Gastroesophageal sphincter (tissue), 4 donors: ENCODE data around the gene ZNF385A. TPM values are rescaled to one million over a fixed set of nuclear protein-coding genes. Genes with fewer than 3 reads are reported as not detected.

ENCODE experiments used
- ATAC-seq: fragments of 150-250 bp; one replicate; pipeline ENCODE4 v1.9.1; 2016; ENCODE audit warnings: mild to moderate bottlenecking, moderate library complexity
- H3K27ac ChIP-seq, 4 donors: fragments of 200-600 bp; sonication (generic) in 3 of 4; 1 replicate in 3 of 4; 2 replicates in 1 of 4; pipeline ENCODE4 v1.5.1; 2016 to 2019
- H3K27me3 ChIP-seq: fragments of 200-600 bp; sonication (generic); one replicate; pipeline ENCODE4 v1.5.1; 2019
- H3K36me3 ChIP-seq, 2 donors: fragments of 200-600 bp; sonication (generic); one replicate each; pipeline ENCODE4 v1.5.1; 2019; ENCODE audit warnings: control low read depth in 1 of 2
- H3K4me1 ChIP-seq, 3 donors: fragments of 200-600 bp; sonication (generic); 1 replicate in 2 of 3; 2 replicates in 1 of 3; pipeline ENCODE4 v1.5.1; 2016 to 2019; ENCODE audit warnings: control low read depth in 2 of 3
- H3K4me3 ChIP-seq, 2 donors: fragments of 200-600 bp; sonication (generic); one replicate each; pipeline ENCODE4 v1.5.1; 2019; ENCODE audit warnings: mild to moderate bottlenecking in 1 of 2, moderate library complexity in 1 of 2
- H3K9me3 ChIP-seq, 3 donors: fragments of 200-600 bp; sonication (generic); one replicate each; pipeline ENCODE4 v1.5.1; 2017 to 2019; ENCODE audit warnings: control low read depth in 2 of 3
- EP300 ChIP-seq: sonication (generic); formaldehyde crosslinking; IDR thresholded peaks from one replicate; pipeline ENCODE4 v1.6.1; 2017; ENCODE audit warnings: antibody characterized with exemption, mild to moderate bottlenecking
- POLR2A ChIP-seq, 2 donors: fragments of 450-650 bp; IDR thresholded peaks; one replicate each; pipeline ENCODE4 v1.6.1; 2017; ENCODE audit warnings: antibody characterized with exemption in 2 of 2, mild to moderate bottlenecking in 2 of 2, moderate library complexity in 1 of 2
- POLR2AphosphoS5 ChIP-seq: sonication (generic); formaldehyde crosslinking; IDR thresholded peaks from one replicate; pipeline ENCODE4 v1.6.1; 2017; ENCODE audit warnings: antibody characterized with exemption
- WGBS, 2 donors: methylation state at CpG; one replicate each; pipeline ENCODE4 v1.1.5; 2018; ENCODE audit warnings: low coverage in 1 of 2; 5-methylcytosine and 5-hydroxymethylcytosine counted together
- total RNA-seq, 4 donors: library from RNA; depleted of rRNA; stranded (reverse); fragments of >200 nt; gene quantifications; one replicate each; pipeline ENCODE4 v1.1.0, GENCODE V29; 2016
- TF ChIP-seq, protein P1 (sequence below), 4 experiments: fragments of 200-600 bp in 2 of 4; fragments of 450-650 bp in 2 of 4; sonication (generic) in 1 of 4; IDR thresholded peaks; one replicate each; pipeline ENCODE4 v1.5.1; 2017 to 2019; ENCODE audit warnings: antibody characterized with exemption in 4 of 4, mild to moderate bottlenecking in 2 of 4, moderate library complexity in 2 of 4

Gene ZNF385A
- total RNA-seq, 4 donors from 2014 or later: 7.5 to 28.0 (median 19.5) TPM

DNA sequence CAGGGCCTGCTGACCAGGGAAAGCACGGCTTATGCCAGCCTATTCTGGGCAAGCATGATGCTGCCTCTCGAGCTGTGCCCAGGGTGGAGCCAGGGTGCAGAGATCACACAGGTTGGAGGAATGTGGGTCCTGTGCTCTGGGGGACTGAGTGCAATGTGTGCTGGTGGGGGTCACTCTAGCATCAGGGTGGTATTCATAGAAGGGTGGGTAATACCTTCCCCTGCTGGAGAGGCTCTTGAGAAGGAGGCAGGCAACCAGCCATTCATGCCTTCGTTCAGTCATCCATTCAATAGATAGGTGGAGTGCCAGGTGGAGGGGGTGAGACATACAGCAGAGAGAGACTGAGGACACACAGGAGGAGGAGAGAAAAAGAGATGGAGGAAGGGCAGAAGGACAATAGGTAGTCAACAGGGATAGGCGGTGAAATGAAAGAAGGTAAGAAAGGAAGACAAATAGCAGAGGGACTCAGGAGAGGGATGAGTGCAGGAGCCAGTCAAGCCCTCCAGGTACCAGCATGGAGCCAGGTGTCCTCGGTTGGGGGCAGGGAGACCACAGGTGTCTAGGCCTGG is 5.2 kb upstream of the ZNF385A start:
- Histone ChIP-seq H3K27ac (peak overlapping the region in 1 of 4 donors; percentile 66), H3K36me3 (peaks cover 0 to 16% of the 10 kb centered on the region in 2 donors), H3K9me3 (no peaks in the 10 kb centered on the region), H3K27me3 (no peaks in the 10 kb centered on the region), H3K4me3 (no peak overlapping the region), H3K4me1 (peaks cover 0 to 40% (median 10%) of the 10 kb centered on the region in 3 donors)
- TF ChIP-seq EP300: no peak
- ATAC-seq: no peak
- 84% methylated on average over 5 of the region's 5 CpGs; no CpG with 5 or more reads in 1 of the 2 donors for WGBS, 2 donors

DNA sequence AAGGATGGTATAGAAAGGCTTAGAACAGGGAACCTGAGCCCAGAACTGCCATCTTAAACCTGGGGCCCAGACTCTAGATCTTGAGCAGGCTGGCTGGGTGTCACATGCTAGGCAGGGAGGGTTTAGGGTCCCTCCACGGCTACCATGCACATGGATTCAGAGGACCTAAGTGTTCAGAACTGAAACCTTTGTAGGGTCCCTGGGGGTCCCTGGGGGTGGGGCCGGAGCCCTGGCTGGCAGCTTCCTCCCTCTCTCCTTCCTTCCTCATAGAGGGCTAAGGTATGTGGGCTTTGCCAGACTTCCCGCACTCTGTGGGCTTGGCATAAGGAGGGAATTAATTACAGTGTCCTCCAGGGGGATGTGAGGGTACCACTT is 4.6 kb upstream of the ZNF385A start:
- 100% methylated on average over 1 of the region's 3 CpGs; no CpG with 5 or more reads in 1 of the 2 donors for WGBS, 2 donors
- TF ChIP-seq EP300: no peak
- no peak for TF ChIP-seq POLR2AphosphoS5
- TF ChIP-seq, protein P1, sequence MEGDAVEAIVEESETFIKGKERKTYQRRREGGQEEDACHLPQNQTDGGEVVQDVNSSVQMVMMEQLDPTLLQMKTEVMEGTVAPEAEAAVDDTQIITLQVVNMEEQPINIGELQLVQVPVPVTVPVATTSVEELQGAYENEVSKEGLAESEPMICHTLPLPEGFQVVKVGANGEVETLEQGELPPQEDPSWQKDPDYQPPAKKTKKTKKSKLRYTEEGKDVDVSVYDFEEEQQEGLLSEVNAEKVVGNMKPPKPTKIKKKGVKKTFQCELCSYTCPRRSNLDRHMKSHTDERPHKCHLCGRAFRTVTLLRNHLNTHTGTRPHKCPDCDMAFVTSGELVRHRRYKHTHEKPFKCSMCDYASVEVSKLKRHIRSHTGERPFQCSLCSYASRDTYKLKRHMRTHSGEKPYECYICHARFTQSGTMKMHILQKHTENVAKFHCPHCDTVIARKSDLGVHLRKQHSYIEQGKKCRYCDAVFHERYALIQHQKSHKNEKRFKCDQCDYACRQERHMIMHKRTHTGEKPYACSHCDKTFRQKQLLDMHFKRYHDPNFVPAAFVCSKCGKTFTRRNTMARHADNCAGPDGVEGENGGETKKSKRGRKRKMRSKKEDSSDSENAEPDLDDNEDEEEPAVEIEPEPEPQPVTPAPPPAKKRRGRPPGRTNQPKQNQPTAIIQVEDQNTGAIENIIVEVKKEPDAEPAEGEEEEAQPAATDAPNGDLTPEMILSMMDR (IDR thresholded peaks at IDR 0.05): no peak
- no peak for TF ChIP-seq POLR2A (IDR thresholded peaks at IDR 0.05)
- no peak overlapping the region for H3K4me3 ChIP-seq
- H3K27ac ChIP-seq: no peak overlapping the region
- H3K27me3 ChIP-seq: no peaks in the 10 kb centered on the region
- ATAC-seq: no peak
- H3K4me1 ChIP-seq: peaks cover 0 to 45% (median 10%) of the 10 kb centered on the region in 3 donors
- H3K36me3 ChIP-seq: peaks cover 0 to 10% of the 10 kb centered on the region in 2 donors
- no peaks in the 10 kb centered on the region for H3K9me3 ChIP-seq

DNA sequence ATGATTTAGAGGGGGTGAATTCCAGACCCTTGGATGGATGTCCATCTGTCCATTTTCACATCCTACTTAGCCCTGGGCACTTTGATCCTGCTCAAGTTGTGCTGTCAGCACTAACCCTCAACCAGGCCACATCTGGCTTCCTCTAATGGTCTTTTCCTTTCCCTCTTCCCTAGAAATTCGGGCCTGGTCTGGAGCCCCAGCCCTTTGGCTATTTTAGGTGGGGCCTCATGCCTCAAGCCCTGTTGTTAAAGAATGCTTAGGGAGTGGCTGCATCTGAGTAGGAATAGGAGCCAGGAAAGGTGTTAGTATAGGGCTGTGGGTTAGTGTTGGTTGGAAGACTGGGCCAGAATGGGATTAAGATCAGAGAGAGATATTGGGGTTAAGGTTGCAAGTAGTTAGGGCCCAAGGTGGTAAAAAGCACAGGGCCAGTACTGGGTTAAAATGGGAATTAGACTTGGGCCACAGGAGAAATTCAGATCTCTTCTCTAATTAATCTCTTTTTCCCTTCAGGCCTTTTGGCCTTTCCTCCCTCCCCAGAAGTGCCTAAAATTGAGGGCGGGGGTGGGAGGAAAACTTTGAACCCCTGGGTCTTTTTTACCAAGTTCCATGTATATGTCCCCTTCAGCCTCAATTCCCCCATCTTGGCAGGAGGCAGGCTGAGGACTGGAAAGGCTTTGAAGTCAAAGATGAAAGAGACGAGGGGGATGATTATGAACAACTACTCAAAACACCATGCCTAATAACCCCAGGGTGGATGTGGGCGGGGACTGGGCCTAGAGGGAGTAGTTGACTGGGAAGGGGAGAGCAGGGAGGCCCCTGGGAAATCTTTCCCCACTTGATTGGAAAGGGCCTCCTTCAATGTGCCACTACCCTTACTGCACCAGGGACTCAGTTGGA is 4.0 kb upstream of the ZNF385A start:
- 0 to 76% methylated on average over 1 to 2 of the region's 4 CpGs for WGBS, 2 donors
- peaks cover 0 to 45% (median 10%) of the 10 kb centered on the region in 3 donors for H3K4me1 ChIP-seq
- no peaks in the 10 kb centered on the region for H3K27me3 ChIP-seq
- H3K36me3 ChIP-seq: peaks cover 0 to 3% of the 10 kb centered on the region in 2 donors
- H3K4me3 ChIP-seq: no peak overlapping the region
- H3K27ac ChIP-seq: no peak overlapping the region
- no peak for TF ChIP-seq POLR2A (IDR thresholded peaks at IDR 0.05)
- no peak for TF ChIP-seq EP300
- TF ChIP-seq POLR2AphosphoS5: no peak
- TF ChIP-seq, protein P1 (IDR thresholded peaks at IDR 0.05): no peak
- no peaks in the 10 kb centered on the region for H3K9me3 ChIP-seq
- no peak for ATAC-seq

DNA sequence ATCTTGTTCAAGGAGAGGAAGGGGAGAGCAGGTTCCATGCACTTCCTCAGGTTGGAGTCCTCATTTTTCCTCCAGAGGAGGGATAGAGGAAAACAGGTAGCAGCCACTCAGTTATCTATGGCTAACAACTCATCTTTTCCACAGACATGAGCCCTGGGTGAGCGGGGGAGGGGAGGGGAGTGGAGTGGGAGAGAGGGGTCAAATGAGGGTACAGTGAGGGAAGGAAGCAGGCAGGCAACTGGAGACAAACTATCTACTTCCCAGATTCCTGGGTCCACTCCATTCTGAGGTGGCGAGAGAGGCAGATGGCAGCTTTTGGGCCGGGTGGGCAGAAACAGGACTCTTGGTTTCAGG is 2.6 kb upstream of the ZNF385A start:
- no peak overlapping the region for H3K27ac ChIP-seq
- 100% methylated on average over 3 of the region's 3 CpGs; no CpG with 5 or more reads in 1 of the 2 donors for WGBS, 2 donors
- no peaks in the 10 kb centered on the region for H3K27me3 ChIP-seq
- ATAC-seq: no peak
- no peaks in the 10 kb centered on the region for H3K9me3 ChIP-seq
- no peaks in the 10 kb centered on the region for H3K36me3 ChIP-seq
- no peak overlapping the region for H3K4me3 ChIP-seq
- no peak for TF ChIP-seq POLR2AphosphoS5
- TF ChIP-seq, protein P1 (IDR thresholded peaks at IDR 0.05): no peak
- TF ChIP-seq EP300: no peak
- TF ChIP-seq POLR2A (IDR thresholded peaks at IDR 0.05): no peak
- H3K4me1 ChIP-seq: peaks cover 0 to 39% (median 10%) of the 10 kb centered on the region in 3 donors

DNA sequence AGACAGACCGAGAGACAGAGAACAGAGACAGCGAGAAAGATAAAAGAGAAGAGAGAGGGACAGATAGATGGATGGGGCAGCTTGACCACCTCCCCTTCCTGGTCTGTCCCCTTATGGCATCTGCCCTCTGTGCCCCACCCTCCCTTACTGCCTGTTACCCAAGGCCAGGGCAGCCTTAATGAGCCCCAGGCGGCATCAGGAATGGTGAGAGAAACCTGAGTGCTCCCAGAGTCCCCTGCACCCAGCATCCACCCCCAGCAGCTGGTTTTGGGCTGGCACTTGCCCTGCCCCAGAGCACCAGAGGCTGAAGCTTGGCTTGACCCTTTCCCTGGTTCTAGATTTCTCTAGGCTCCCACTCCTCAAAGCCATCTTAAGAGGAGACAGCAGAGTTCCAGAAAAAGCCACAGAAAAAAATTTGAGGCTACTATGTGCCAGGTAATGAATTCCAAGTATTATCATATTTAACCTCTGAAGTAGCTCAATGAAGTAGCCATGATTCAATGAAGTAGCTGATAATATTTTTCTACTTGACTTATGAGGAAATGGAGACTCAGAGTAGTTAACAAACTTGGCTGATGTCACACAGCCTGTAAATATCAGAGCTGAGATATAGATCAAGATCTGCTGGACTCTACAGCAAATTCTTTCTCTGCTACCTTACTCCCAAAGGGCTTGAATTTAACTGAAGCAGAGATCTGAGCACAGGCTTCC is 2.0 kb upstream of the ZNF385A start:
- 79 to 100% methylated on average over 2 of the region's 3 CpGs for WGBS, 2 donors

More for the DNA sequence above, 2.0 kb upstream of the ZNF385A start:
- Histone ChIP-seq H3K27ac (no peak overlapping the region), H3K4me3 (no peak overlapping the region), H3K4me1 (peaks cover 0 to 34% (median 6%) of the 10 kb centered on the region in 3 donors), H3K36me3 (no peaks in the 10 kb centered on the region), H3K27me3 (no peaks in the 10 kb centered on the region), H3K9me3 (no peaks in the 10 kb centered on the region)
- ATAC-seq: no peak
- TF ChIP-seq POLR2AphosphoS5 (no peak), POLR2A (IDR thresholded peaks at IDR 0.05) (no peak), EP300 (no peak)
- TF ChIP-seq, protein P1 (IDR thresholded peaks at IDR 0.05): no peak
